Neural cell (in vitro differentiated cells): ENCODE data around the gene BMP15. TPM values are rescaled to one million over a fixed set of nuclear protein-coding genes. Genes with fewer than 3 reads are reported as not detected.

Experiments used
- H2AFZ ChIP-seq: fragments of 200-600, 300-800 bp; sonication (generic), shearing (Covaris generic); 2 replicates; pipeline ENCODE4 v1.6.0; 2014; ENCODE audit warnings: low read depth, mild to moderate bottlenecking, antibody characterized with exemption, low read length, moderate library complexity
- H3F3A ChIP-seq: fragments of 200-600 bp; shearing (Covaris generic); 2 replicates; pipeline ENCODE4 v1.6.1; 2016; ENCODE audit warnings: mild to moderate bottlenecking, moderate library complexity, mixed read lengths, antibody characterized with exemption, low read length; ENCODE audit not compliant: insufficient read depth, poor library complexity, severe bottlenecking
- H3K27ac ChIP-seq: fragments of 200-600, 300-800 bp; sonication (generic), shearing (Covaris generic); 2 replicates; pipeline ENCODE4 v1.5.1; 2014; ENCODE audit warnings: mild to moderate bottlenecking, low read length, moderate library complexity
- H3K27me3 ChIP-seq: fragments of 300-800, 200-600 bp; sonication (generic), shearing (Covaris generic); 2 replicates; pipeline ENCODE4 v1.6.0; 2014; ENCODE audit warnings: mild to moderate bottlenecking, low read depth, low read length, moderate library complexity; ENCODE audit not compliant: insufficient read depth
- H3K36me3 ChIP-seq: fragments of 300-800, 200-600 bp; sonication (generic), shearing (Covaris generic); 2 replicates; pipeline ENCODE4 v1.5.1; 2014; ENCODE audit warnings: mild to moderate bottlenecking, antibody characterized with exemption, low read length, moderate library complexity; ENCODE audit not compliant: insufficient read depth
- H3K4me2 ChIP-seq: fragments of 300-800, 200-600 bp; sonication (generic), shearing (Covaris generic); 2 replicates; pipeline ENCODE4 v1.6.0; 2014; ENCODE audit warnings: mild to moderate bottlenecking, low read length
- H3K4me3 ChIP-seq: fragments of 300-800, 200-600 bp; sonication (generic), shearing (Covaris generic); 2 replicates; pipeline ENCODE4 v1.5.1; 2014; ENCODE audit warnings: mild to moderate bottlenecking, low read length, moderate library complexity
- H3K79me2 ChIP-seq: fragments of 200-600 bp; shearing (Covaris generic); replicated peaks from 2 replicates; pipeline ENCODE4 v1.6.0; 2014; ENCODE audit warnings: mild to moderate bottlenecking, low read length, moderate library complexity; ENCODE audit not compliant: insufficient read depth
- H3K9ac ChIP-seq: fragments of 300-800, 200-600 bp; sonication (generic), shearing (Covaris generic); 2 replicates; pipeline ENCODE4 v1.6.1; 2016; ENCODE audit warnings: mild to moderate bottlenecking, low read length, mixed read lengths
- H3K9me2 ChIP-seq: fragments of 200-600 bp; shearing (Covaris generic); 2 replicates; pipeline ENCODE4 v1.6.1; 2016; ENCODE audit warnings: mild to moderate bottlenecking, low read length, mixed read lengths; ENCODE audit not compliant: insufficient read depth
- H3K9me3 ChIP-seq: fragments of 200-600, 300-800 bp; sonication (generic), shearing (Covaris generic); 2 replicates; pipeline ENCODE4 v1.6.1; 2016; ENCODE audit warnings: mild to moderate bottlenecking, mixed run types, low read length, moderate library complexity, mixed read lengths
- H4K20me1 ChIP-seq: fragments of 200-600 bp; shearing (Covaris generic); 2 replicates; pipeline ENCODE4 v1.6.1; 2016; ENCODE audit warnings: mild to moderate bottlenecking, mixed run types; ENCODE audit not compliant: insufficient read depth
- EP300 ChIP-seq: fragments of 450-650 bp; conservative IDR thresholded peaks from 2 replicates; pipeline ENCODE4 v1.6.1; 2014; ENCODE audit warnings: antibody characterized with exemption, mild to moderate bottlenecking, moderate library complexity; ENCODE audit not compliant: poor library complexity, severe bottlenecking
- EZH2 ChIP-seq: fragments of 200-600, 300-800 bp; shearing (Covaris generic), sonication (generic); IDR thresholded peaks from 2 replicates; pipeline ENCODE4 v1.6.1; 2014; ENCODE audit warnings: antibody characterized with exemption, low read length, borderline replicate concordance, mild to moderate bottlenecking; ENCODE audit not compliant: insufficient read depth, poor library complexity, severe bottlenecking
- MXI1 ChIP-seq: fragments of 450-650 bp; conservative IDR thresholded peaks from 2 replicates; pipeline ENCODE4 v1.6.1; 2014; ENCODE audit warnings: antibody characterized with exemption, mild to moderate bottlenecking; ENCODE audit not compliant: poor library complexity, severe bottlenecking
- POLR2AphosphoS5 ChIP-seq: IDR thresholded peaks from 2 replicates; pipeline ENCODE4 v1.6.1; 2012
- RAD21 ChIP-seq: fragments of 450-650 bp; conservative IDR thresholded peaks from 2 replicates; pipeline ENCODE4 v1.6.1; 2014; ENCODE audit warnings: antibody characterized with exemption, mild to moderate bottlenecking, moderate library complexity
- SMC3 ChIP-seq: fragments of 450-650 bp; conservative IDR thresholded peaks from 2 replicates; pipeline ENCODE4 v1.6.1; 2014; ENCODE audit warnings: antibody characterized with exemption, mild to moderate bottlenecking, moderate library complexity; ENCODE audit not compliant: poor library complexity
- TAF1 ChIP-seq: IDR thresholded peaks from 2 replicates; pipeline ENCODE4 v1.6.1; 2012; ENCODE audit warnings: low read depth
- polyA plus RNA-seq: library from polyadenylated mRNA; depleted of rRNA; stranded (reverse); fragments of >200 nt; gene quantifications from 2 replicates; pipeline ENCODE4 v1.2.3, GENCODE V29; 2014
- TF ChIP-seq, protein P1 (sequence below): IDR thresholded peaks from 2 replicates; pipeline ENCODE4 v1.6.1; 2012; ENCODE audit warnings: borderline replicate concordance
- TF ChIP-seq, protein P2 (sequence below): fragments of 450-650 bp; IDR thresholded peaks from 2 replicates; pipeline ENCODE4 v1.5.1; 2014; ENCODE audit warnings: antibody characterized with exemption, mild to moderate bottlenecking, moderate library complexity; ENCODE audit not compliant: poor library complexity, severe bottlenecking

BMP15 gene
- polyA plus RNA-seq, 1 donor from 2014 or later, result not detected

DNA sequence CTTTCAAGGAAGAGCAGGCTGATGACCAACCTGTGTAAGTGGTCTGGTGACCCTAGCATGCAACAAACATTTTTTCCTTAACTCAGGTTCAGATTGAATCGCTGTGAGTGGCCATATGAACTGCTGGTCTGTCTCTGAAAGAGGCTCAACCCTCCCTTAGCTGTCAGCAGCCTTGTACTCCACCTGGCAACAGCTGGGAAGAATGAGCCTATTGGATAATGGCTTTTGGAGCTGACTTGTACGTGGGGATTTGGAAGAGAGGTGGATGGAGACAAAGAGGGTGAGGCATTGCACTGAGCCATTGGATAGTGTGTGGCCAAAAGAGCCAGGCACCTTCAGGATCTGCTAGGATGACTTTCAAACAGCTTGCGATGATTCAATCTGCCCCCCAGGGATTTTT, 35.7 kb upstream of the BMP15 start:
- H3K9ac ChIP-seq, result no peak overlapping the region
- H2AFZ ChIP-seq, result no peak overlapping the region

DNA sequence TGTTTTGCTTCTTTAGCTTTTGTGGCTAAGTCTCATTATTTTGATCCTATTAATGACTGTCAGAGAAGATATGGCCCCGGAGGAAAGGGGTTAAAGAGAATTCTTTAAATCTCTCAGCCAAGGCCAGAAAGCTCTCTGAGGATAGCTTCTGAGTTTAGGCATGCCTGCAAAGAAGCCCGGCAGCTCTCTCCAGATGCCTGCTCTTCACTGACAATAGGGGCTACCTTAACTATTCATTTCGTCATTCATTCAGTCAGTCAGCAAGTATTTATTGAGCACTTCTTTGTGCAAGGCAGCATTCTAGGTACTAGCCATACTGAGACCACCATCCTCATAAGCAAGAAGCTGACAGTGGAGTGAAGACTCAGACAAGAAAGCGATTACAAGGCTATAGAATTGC, 34.0 kb upstream of the BMP15 start:
- Histone ChIP-seq H3K36me3 (no peaks in the 10 kb centered on the region), H3K9ac (no peak overlapping the region), H3F3A (no peaks in the 10 kb centered on the region), H3K27me3 (no peaks in the 10 kb centered on the region), H3K9me3 (no peaks in the 10 kb centered on the region), H3K9me2 (no peaks in the 10 kb centered on the region), H4K20me1 (no peaks in the 10 kb centered on the region), H3K79me2 (no peaks in the 10 kb centered on the region), H2AFZ (no peak overlapping the region), H3K4me3 (no peak overlapping the region), H3K27ac (no peak overlapping the region), H3K4me2 (no peak overlapping the region)
- TF ChIP-seq RAD21, result no peak
- TF ChIP-seq SMC3, result no peak
- TF ChIP-seq, protein P1, sequence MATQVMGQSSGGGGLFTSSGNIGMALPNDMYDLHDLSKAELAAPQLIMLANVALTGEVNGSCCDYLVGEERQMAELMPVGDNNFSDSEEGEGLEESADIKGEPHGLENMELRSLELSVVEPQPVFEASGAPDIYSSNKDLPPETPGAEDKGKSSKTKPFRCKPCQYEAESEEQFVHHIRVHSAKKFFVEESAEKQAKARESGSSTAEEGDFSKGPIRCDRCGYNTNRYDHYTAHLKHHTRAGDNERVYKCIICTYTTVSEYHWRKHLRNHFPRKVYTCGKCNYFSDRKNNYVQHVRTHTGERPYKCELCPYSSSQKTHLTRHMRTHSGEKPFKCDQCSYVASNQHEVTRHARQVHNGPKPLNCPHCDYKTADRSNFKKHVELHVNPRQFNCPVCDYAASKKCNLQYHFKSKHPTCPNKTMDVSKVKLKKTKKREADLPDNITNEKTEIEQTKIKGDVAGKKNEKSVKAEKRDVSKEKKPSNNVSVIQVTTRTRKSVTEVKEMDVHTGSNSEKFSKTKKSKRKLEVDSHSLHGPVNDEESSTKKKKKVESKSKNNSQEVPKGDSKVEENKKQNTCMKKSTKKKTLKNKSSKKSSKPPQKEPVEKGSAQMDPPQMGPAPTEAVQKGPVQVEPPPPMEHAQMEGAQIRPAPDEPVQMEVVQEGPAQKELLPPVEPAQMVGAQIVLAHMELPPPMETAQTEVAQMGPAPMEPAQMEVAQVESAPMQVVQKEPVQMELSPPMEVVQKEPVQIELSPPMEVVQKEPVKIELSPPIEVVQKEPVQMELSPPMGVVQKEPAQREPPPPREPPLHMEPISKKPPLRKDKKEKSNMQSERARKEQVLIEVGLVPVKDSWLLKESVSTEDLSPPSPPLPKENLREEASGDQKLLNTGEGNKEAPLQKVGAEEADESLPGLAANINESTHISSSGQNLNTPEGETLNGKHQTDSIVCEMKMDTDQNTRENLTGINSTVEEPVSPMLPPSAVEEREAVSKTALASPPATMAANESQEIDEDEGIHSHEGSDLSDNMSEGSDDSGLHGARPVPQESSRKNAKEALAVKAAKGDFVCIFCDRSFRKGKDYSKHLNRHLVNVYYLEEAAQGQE, result no peak
- TF ChIP-seq TAF1, result no peak
- TF ChIP-seq EP300, result no peak
- TF ChIP-seq POLR2AphosphoS5, result no peak
- no peak for TF ChIP-seq MXI1
- TF ChIP-seq EZH2, result no peak
- TF ChIP-seq, protein P2, sequence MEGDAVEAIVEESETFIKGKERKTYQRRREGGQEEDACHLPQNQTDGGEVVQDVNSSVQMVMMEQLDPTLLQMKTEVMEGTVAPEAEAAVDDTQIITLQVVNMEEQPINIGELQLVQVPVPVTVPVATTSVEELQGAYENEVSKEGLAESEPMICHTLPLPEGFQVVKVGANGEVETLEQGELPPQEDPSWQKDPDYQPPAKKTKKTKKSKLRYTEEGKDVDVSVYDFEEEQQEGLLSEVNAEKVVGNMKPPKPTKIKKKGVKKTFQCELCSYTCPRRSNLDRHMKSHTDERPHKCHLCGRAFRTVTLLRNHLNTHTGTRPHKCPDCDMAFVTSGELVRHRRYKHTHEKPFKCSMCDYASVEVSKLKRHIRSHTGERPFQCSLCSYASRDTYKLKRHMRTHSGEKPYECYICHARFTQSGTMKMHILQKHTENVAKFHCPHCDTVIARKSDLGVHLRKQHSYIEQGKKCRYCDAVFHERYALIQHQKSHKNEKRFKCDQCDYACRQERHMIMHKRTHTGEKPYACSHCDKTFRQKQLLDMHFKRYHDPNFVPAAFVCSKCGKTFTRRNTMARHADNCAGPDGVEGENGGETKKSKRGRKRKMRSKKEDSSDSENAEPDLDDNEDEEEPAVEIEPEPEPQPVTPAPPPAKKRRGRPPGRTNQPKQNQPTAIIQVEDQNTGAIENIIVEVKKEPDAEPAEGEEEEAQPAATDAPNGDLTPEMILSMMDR, result no peak

More for the DNA sequence above, 35.7 kb upstream of the BMP15 start:
- no peaks in the 10 kb centered on the region for H3K79me2 ChIP-seq
- H3K4me3 ChIP-seq, result no peak overlapping the region
- H3K9me3 ChIP-seq, result no peaks in the 10 kb centered on the region
- no peaks in the 10 kb centered on the region for H4K20me1 ChIP-seq
- H3F3A ChIP-seq, result no peaks in the 10 kb centered on the region
- no peak overlapping the region for H3K4me2 ChIP-seq
- no peaks in the 10 kb centered on the region for H3K27me3 ChIP-seq
- no peak overlapping the region for H3K27ac ChIP-seq
- no peaks in the 10 kb centered on the region for H3K36me3 ChIP-seq
- no peaks in the 10 kb centered on the region for H3K9me2 ChIP-seq
- TF ChIP-seq RAD21, result no peak

DNA sequence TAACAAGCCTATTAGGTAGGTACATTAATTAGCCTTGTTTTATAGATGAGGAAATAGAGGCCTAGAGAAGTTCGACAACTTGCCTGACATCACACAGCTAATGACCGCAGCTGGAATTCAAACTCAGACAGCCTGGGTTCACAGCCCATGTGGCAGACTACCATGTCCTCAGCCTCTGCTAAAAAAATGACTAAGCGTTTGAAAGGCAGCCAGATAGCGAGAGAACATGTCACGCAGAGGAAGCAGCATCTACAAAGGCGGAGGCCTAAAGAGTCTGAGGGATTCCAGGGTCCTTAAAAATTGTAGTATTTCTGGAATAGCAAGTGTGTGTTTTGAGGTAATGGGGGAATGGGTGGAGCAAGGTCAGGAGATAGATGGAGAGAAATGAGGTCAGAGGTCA, 33.2 kb upstream of the BMP15 start:
- H3K27ac ChIP-seq, result no peak overlapping the region
- no peak overlapping the region for H3K4me2 ChIP-seq
- no peaks in the 10 kb centered on the region for H3K36me3 ChIP-seq
- no peak overlapping the region for H3K4me3 ChIP-seq
- no peaks in the 10 kb centered on the region for H3K9me3 ChIP-seq
- H3F3A ChIP-seq, result no peaks in the 10 kb centered on the region
- no peak overlapping the region for H2AFZ ChIP-seq
- no peaks in the 10 kb centered on the region for H3K79me2 ChIP-seq
- H4K20me1 ChIP-seq, result no peaks in the 10 kb centered on the region
- no peaks in the 10 kb centered on the region for H3K9me2 ChIP-seq
- H3K27me3 ChIP-seq, result no peaks in the 10 kb centered on the region
- H3K9ac ChIP-seq, result no peak overlapping the region
- TF ChIP-seq TAF1 (no peak), EZH2 (no peak), POLR2AphosphoS5 (no peak), RAD21 (no peak), EP300 (no peak), MXI1 (no peak), SMC3 (no peak)
- TF ChIP-seq, protein P2, result no peak
- TF ChIP-seq, protein P1, result no peak
